Left ventricle myocardium inferior (tissue), 1 donor: Measurements from ENCODE around the gene GLIPR1. TPM values are rescaled to one million over a fixed set of nuclear protein-coding genes. Genes with fewer than 3 reads are reported as not detected.
A peak's percentile ranks its signal among the peaks of the same experiment; 100 is the strongest.
"Not testable (repeated sequence)": the region's sequence is repeated elsewhere in the genome, so short reads cannot be mapped to it uniquely, and the experiment has no call there.

Experiments
- DNase-seq: peaks from one replicate; pipeline ENCODE4 v3.0.0-alpha.2; 2020
- H3K27ac ChIP-seq: fragments of 200-600 bp; replicated peaks from 2 replicates; pipeline ENCODE4 v1.8.0; 2021
- H3K27me3 ChIP-seq: fragments of 200-600 bp; 2 replicates; pipeline ENCODE4 v1.8.0; 2021; ENCODE audit warnings: low read depth
- H3K36me3 ChIP-seq: fragments of 200-600 bp; 2 replicates; pipeline ENCODE4 v1.8.0; 2021
- H3K4me1 ChIP-seq: fragments of 200-600 bp; 2 replicates; pipeline ENCODE4 v1.8.0; 2021
- H3K4me3 ChIP-seq: fragments of 200-600 bp; 2 replicates; pipeline ENCODE4 v1.8.0; 2021; ENCODE audit warnings: mild to moderate bottlenecking, moderate library complexity
- H3K9me3 ChIP-seq: fragments of 200-600 bp; replicated peaks from 2 replicates; pipeline ENCODE4 v1.8.0; 2021
- CTCF ChIP-seq: fragments of 200-600 bp; IDR thresholded peaks from 2 replicates; pipeline ENCODE4 v1.8.0; 2021; ENCODE audit warnings: antibody characterized with exemption, mild to moderate bottlenecking, borderline replicate concordance
- intact Hi-C: fragments of 100-400 bp; cut with micrococcal nuclease; formaldehyde crosslinking; loops from one replicate; pipeline ENCODE4 v1.11.0; 2022
- total RNA-seq: library from RNA; stranded (reverse); fragmentation: NEBNext Ultra II Directional; extraction: Animal tissue kit (Norgen Biotek cat#: 25700); gene quantifications from one replicate; pipeline ENCODE4 v1.2.1, GENCODE V29; 2021
- donor health status: DM: no; HTN: yes; CAD: no; lungs with severe emphysema.

GLIPR1 gene
- total RNA-seq, 1 donor from 2014 or later, result 7.0 TPM

GRCh38 chr12:75483431-75483830 lies 2.9 kb downstream of the GLIPR1 start:
- Histone ChIP-seq H3K4me1 (peaks cover 3% of the 10 kb centered on the region), H3K27ac (no peak overlapping the region), H3K36me3 (no peaks in the 10 kb centered on the region), H3K27me3 (no peaks in the 10 kb centered on the region), H3K9me3 (no peaks in the 10 kb centered on the region), H3K4me3 (peak overlapping the region; percentile 60)
- DNase-seq, result no peak
- intact Hi-C loops, result no loop called here
- no peak for TF ChIP-seq CTCF

- H3K36me3 ChIP-seq, H3K4me3 ChIP-seq, H3K27ac ChIP-seq, DNase-seq, intact Hi-C loops, H3K27me3 ChIP-seq, H3K9me3 ChIP-seq, H3K4me1 ChIP-seq: not testable (repeated sequence)
Observed at GRCh38 chr12:75484450-75484849, 3.9 kb downstream of the GLIPR1 start.

GRCh38 chr12:75487308-75487707 lies 6.8 kb downstream of the GLIPR1 start:
- H3K4me3 ChIP-seq, result no peak overlapping the region
- H3K4me1 ChIP-seq, result no peaks in the 10 kb centered on the region
- H3K9me3 ChIP-seq, result no peaks in the 10 kb centered on the region
- H3K27me3 ChIP-seq, result no peaks in the 10 kb centered on the region
- H3K36me3 ChIP-seq, result no peaks in the 10 kb centered on the region
- intact Hi-C loops, result no loop called here
- H3K27ac ChIP-seq, result no peak overlapping the region
- no peak for TF ChIP-seq CTCF
- DNase-seq, result no peak

GRCh38 chr12:75488553-75488952 lies 8.0 kb downstream of the GLIPR1 start:
- no peaks in the 10 kb centered on the region for H3K36me3 ChIP-seq
- DNase-seq, result no peak
- H3K4me1 ChIP-seq, result no peaks in the 10 kb centered on the region
- H3K9me3 ChIP-seq, result no peaks in the 10 kb centered on the region
- no peaks in the 10 kb centered on the region for H3K27me3 ChIP-seq
- H3K4me3 ChIP-seq, result no peak overlapping the region
- no peak overlapping the region for H3K27ac ChIP-seq
- intact Hi-C loops, result no loop called here
- peak; percentile 47 for TF ChIP-seq CTCF

- no peaks in the 10 kb centered on the region for H3K9me3 ChIP-seq
- intact Hi-C loops, result no loop called here
- TF ChIP-seq CTCF, result no peak
- H3K36me3 ChIP-seq, result no peaks in the 10 kb centered on the region
- H3K4me3 ChIP-seq, result no peak overlapping the region
- DNase-seq, result no peak
- H3K4me1 ChIP-seq, result no peaks in the 10 kb centered on the region
- no peaks in the 10 kb centered on the region for H3K27me3 ChIP-seq
- H3K27ac ChIP-seq, result no peak overlapping the region
Observed at GRCh38 chr12:75489187-75489586, 8.6 kb downstream of the GLIPR1 start.

GRCh38 chr12:75489613-75490210 lies 9.2 kb downstream of the GLIPR1 start:
- no peaks in the 10 kb centered on the region for H3K9me3 ChIP-seq
- H3K36me3 ChIP-seq, result no peaks in the 10 kb centered on the region
- no peak for TF ChIP-seq CTCF
- intact Hi-C loops, result no loop called here
- DNase-seq, result no peak
- no peak overlapping the region for H3K4me3 ChIP-seq
- H3K4me1 ChIP-seq, result no peaks in the 10 kb centered on the region
- H3K27me3 ChIP-seq, result no peaks in the 10 kb centered on the region
- no peak overlapping the region for H3K27ac ChIP-seq
